CD4-positive, alpha-beta memory T cell (primary cell): Measurements from ENCODE around the gene KLHL10. TPM values are rescaled to one million over a fixed set of nuclear protein-coding genes. Genes with fewer than 3 reads are reported as not detected.

ENCODE experiments used
- CTCF ChIA-PET: fragments of 350-600 bp; sonication (Branson Sonifier 250); formaldehyde crosslinking; loops from one replicate; lab custom pipeline; 2021; ENCODE audit warnings: inconsistent platforms; ENCODE audit not compliant: partially characterized antibody; lab: Charles Lee
- POLR2A ChIA-PET: fragments of 350-600 bp; sonication (Branson Sonifier 250); formaldehyde crosslinking; loops from one replicate; lab custom pipeline; 2021; ENCODE audit not compliant: partially characterized antibody; lab: Charles Lee
- DNase-seq, 5 donors: peaks; one replicate each; pipeline versions ENCODE4 v3.0.0 to v3.0.0-alpha.2; 2020 to 2022; ENCODE audit warnings: mixed read lengths in 1 of 5
- H3K27ac ChIP-seq: one replicate; pipeline ENCODE4 v1.7.0; 2013; ENCODE audit warnings: low read depth, low read length
- H3K27me3 ChIP-seq: 2 replicates; pipeline ENCODE4 v1.7.0; 2013; ENCODE audit warnings: mild to moderate bottlenecking, low read length, moderate library complexity; ENCODE audit not compliant: insufficient read depth
- H3K36me3 ChIP-seq: 2 replicates; pipeline ENCODE4 v1.7.0; 2013; ENCODE audit warnings: mild to moderate bottlenecking, low read length, moderate library complexity; ENCODE audit not compliant: insufficient read depth
- H3K4me1 ChIP-seq: 2 replicates; pipeline ENCODE4 v1.7.0; 2013; ENCODE audit warnings: mild to moderate bottlenecking, low read length, moderate library complexity; ENCODE audit not compliant: insufficient read depth
- H3K4me3 ChIP-seq, 2 donors: one replicate each; pipeline ENCODE4 v1.7.0; 2013; ENCODE audit warnings: low read length in 2 of 2, mild to moderate bottlenecking in 1 of 2
- H3K9me3 ChIP-seq, 2 donors: one replicate each; pipeline ENCODE4 v1.7.0; 2013; ENCODE audit warnings: low read length in 2 of 2, control low read depth in 1 of 2; ENCODE audit not compliant: control insufficient read depth in 1 of 2
- H3K27ac Mint-ChIP-seq, 7 donors: one replicate each; pipeline ENCODE4 v1.8.0; 2020 to 2021; ENCODE audit warnings: mixed read lengths in 7 of 7, mild to moderate bottlenecking in 6 of 7, inconsistent platforms in 3 of 7, moderate library complexity in 3 of 7
- H3K27me3 Mint-ChIP-seq, 2 donors: one replicate each; pipeline ENCODE4 v1.8.0; 2020 to 2021; ENCODE audit warnings: mixed read lengths in 2 of 2
- H3K36me3 Mint-ChIP-seq, 2 donors: one replicate each; pipeline ENCODE4 v1.8.0; 2020 to 2021; ENCODE audit warnings: mixed read lengths in 2 of 2, inconsistent platforms in 1 of 2, mild to moderate bottlenecking in 1 of 2
- H3K4me1 Mint-ChIP-seq, 4 donors: one replicate each; pipeline ENCODE4 v1.8.0; 2020 to 2021; ENCODE audit warnings: mixed read lengths in 4 of 4, mild to moderate bottlenecking in 1 of 4
- H3K4me3 Mint-ChIP-seq, 8 donors: one replicate each; pipeline ENCODE4 v1.8.0; 2020 to 2021; ENCODE audit warnings: mixed read lengths in 8 of 8, mild to moderate bottlenecking in 7 of 8, moderate library complexity in 6 of 8, inconsistent platforms in 3 of 8
- H3K9me3 Mint-ChIP-seq, 8 donors: one replicate each; pipeline ENCODE4 v1.8.0; 2020 to 2021; ENCODE audit warnings: mixed read lengths in 8 of 8, mild to moderate bottlenecking in 5 of 8, inconsistent platforms in 3 of 8, moderate library complexity in 1 of 8
- intact Hi-C: fragments of 100-400 bp; cut with micrococcal nuclease; formaldehyde crosslinking; loops from one replicate; pipeline ENCODE4 v1.15.1; 2023
- polyA plus RNA-seq, 2 donors: library from polyadenylated mRNA; unstranded; fragments of 300-500 nt; fragmentation: Illumina TruSeq; gene quantifications; one replicate each; pipeline ENCODE4 v1.2.3, GENCODE V29; 2021
- total RNA-seq, 2 experiments: library from RNA; stranded (reverse); gene quantifications; one replicate each; pipeline ENCODE4 v1.2.3, GENCODE V29; 2021

KLHL10 gene
- total and polyA plus RNA-seq, 4 experiments from 2014 or later = not detected

GRCh38 chr17:41895617-41896016, 58.0 kb downstream of the KLHL10 start:
- Mint-ChIP-seq H3K27ac (peak overlapping the region in 3 of 7 donors; percentile 7 to 48 (median 28)), H3K4me1 (peaks cover 0 to 6% (median 0%) of the 10 kb centered on the region in 4 donors), H3K4me3 (no peak overlapping the region), H3K27me3 (no peaks in the 10 kb centered on the region), H3K36me3 (peaks cover 57 to 76% of the 10 kb centered on the region in 2 donors), H3K9me3 (no peaks in the 10 kb centered on the region)
- intact Hi-C loops = no loop called here
- no peak overlapping the region for H3K4me3 ChIP-seq
- H3K27ac ChIP-seq = no peak overlapping the region
- no peak for DNase-seq
- CTCF ChIA-PET = interaction anchor here (1.6 kb wide), 1 partner anchor 30 kb away, joined by 3 read pairs; the partner anchor contains the start of gene KLHL11
- no peaks in the 10 kb centered on the region for H3K27me3 ChIP-seq
- H3K36me3 ChIP-seq = peaks cover 78% of the 10 kb centered on the region
- no peaks in the 10 kb centered on the region for H3K9me3 ChIP-seq
- no peaks in the 10 kb centered on the region for H3K4me1 ChIP-seq
- POLR2A ChIA-PET = interaction anchor here (0.6 kb wide), 1 partner anchor 658 kb away, joined by 3 read pairs; no protein-coding TSS in a partner anchor

GRCh38 chr17:41896726-41897125, 59.1 kb downstream of the KLHL10 start:
- Histone ChIP-seq H3K27ac (no peak overlapping the region), H3K4me3 (no peak overlapping the region), H3K27me3 (no peaks in the 10 kb centered on the region), H3K9me3 (no peaks in the 10 kb centered on the region), H3K36me3 (peaks cover 78% of the 10 kb centered on the region), H3K4me1 (no peaks in the 10 kb centered on the region)
- intact Hi-C loops = no loop called here
- Mint-ChIP-seq H3K36me3 (peaks cover 67 to 83% of the 10 kb centered on the region in 2 donors), H3K9me3 (no peaks in the 10 kb centered on the region), H3K27me3 (no peaks in the 10 kb centered on the region), H3K4me3 (no peak overlapping the region), H3K4me1 (peaks cover 0 to 6% (median 0%) of the 10 kb centered on the region in 4 donors), H3K27ac (no peak overlapping the region)
- CTCF ChIA-PET = no interaction called here
- POLR2A ChIA-PET = no interaction called here
- no peak for DNase-seq

Other genes starting within 250 kb of the KLHL10 start
- gene KRT16, start 225.1 kb upstream of the KLHL10 start, total RNA-seq = not detected
- not detected for gene KRT16, start 225.1 kb upstream of the KLHL10 start, polyA plus RNA-seq
- not detected for gene KRT17, start 213.2 kb upstream of the KLHL10 start, total RNA-seq
- gene KRT17, start 213.2 kb upstream of the KLHL10 start, polyA plus RNA-seq = not detected
- 100 to 1,000 TPM; 776 to 839 TPM for gene EIF1, start 148.9 kb upstream of the KLHL10 start, total RNA-seq
- gene EIF1, start 148.9 kb upstream of the KLHL10 start, polyA plus RNA-seq = 1,000 to 10,000 TPM; 1,081 to 1,611 TPM
- not detected for gene GAST, start 125.5 kb upstream of the KLHL10 start, total RNA-seq
- not detected for gene GAST, start 125.5 kb upstream of the KLHL10 start, polyA plus RNA-seq
- under 1 TPM; 0.29 to 0.33 TPM for gene HAP1, start 103.2 kb upstream of the KLHL10 start, total RNA-seq
- not detected for gene HAP1, start 103.2 kb upstream of the KLHL10 start, polyA plus RNA-seq
- under 1 TPM in 1 of 2 experiments, not detected in 1; 0.15 TPM for gene JUP, start 51.1 kb upstream of the KLHL10 start, total RNA-seq
- gene JUP, start 51.1 kb upstream of the KLHL10 start, polyA plus RNA-seq = under 1 TPM in 1 of 2 donors, not detected in 1; 0.69 TPM
- 1 to 10 TPM; 5.9 to 6.8 TPM for gene P3H4, start 25.9 kb upstream of the KLHL10 start, total RNA-seq
- gene P3H4, start 25.9 kb upstream of the KLHL10 start, polyA plus RNA-seq = 1 to 10 TPM; 1.4 to 4.2 TPM
- not detected for gene FKBP10, start 24.8 kb upstream of the KLHL10 start, total RNA-seq
- gene FKBP10, start 24.8 kb upstream of the KLHL10 start, polyA plus RNA-seq = not detected
- gene NT5C3B, start 1.6 kb upstream of the KLHL10 start, total RNA-seq = 10 to 100 TPM; 20.9 to 22.3 TPM
- gene NT5C3B, start 1.6 kb upstream of the KLHL10 start, polyA plus RNA-seq = 10 to 100 TPM; 41.5 to 42.1 TPM
- 10 to 100 TPM; 20.6 to 20.8 TPM for gene KLHL11, start 27.6 kb downstream of the KLHL10 start, total RNA-seq
- gene KLHL11, start 27.6 kb downstream of the KLHL10 start, polyA plus RNA-seq = 1 to 10 TPM; 1.0 to 7.6 TPM
- gene ACLY, start 81.1 kb downstream of the KLHL10 start, total RNA-seq = 10 to 100 TPM; 84.4 to 88.5 TPM
- gene ACLY, start 81.1 kb downstream of the KLHL10 start, polyA plus RNA-seq = 10 to 100 TPM; 58.7 to 72.1 TPM
- gene ODAD4, start 92.8 kb downstream of the KLHL10 start, total RNA-seq = under 1 TPM in 1 of 2 experiments, not detected in 1; 0.20 TPM
- gene ODAD4, start 92.8 kb downstream of the KLHL10 start, polyA plus RNA-seq = under 1 TPM in 1 of 2 donors, not detected in 1; 0.11 TPM
- 10 to 100 TPM; 31.0 to 36.9 TPM for gene CNP, start 129.0 kb downstream of the KLHL10 start, total RNA-seq
- 10 to 100 TPM; 23.6 to 35.7 TPM for gene CNP, start 129.0 kb downstream of the KLHL10 start, polyA plus RNA-seq
- gene DNAJC7, start 179.6 kb downstream of the KLHL10 start, total RNA-seq = 100 to 1,000 TPM; 106 to 112 TPM
- 10 to 100 TPM; 45.2 to 67.2 TPM for gene DNAJC7, start 179.6 kb downstream of the KLHL10 start, polyA plus RNA-seq
- gene NKIRAS2, start 182.3 kb downstream of the KLHL10 start, total RNA-seq = 10 to 100 TPM; 19.7 TPM
- 10 to 100 TPM; 22.0 to 28.8 TPM for gene NKIRAS2, start 182.3 kb downstream of the KLHL10 start, polyA plus RNA-seq
- under 1 TPM; 0.76 to 0.97 TPM for gene C17orf113, start 212.8 kb downstream of the KLHL10 start, total RNA-seq
- gene C17orf113, start 212.8 kb downstream of the KLHL10 start, polyA plus RNA-seq = under 1 TPM; 0.39 to 0.53 TPM